ENCODE measurements around the gene GPR25.

DNA sequence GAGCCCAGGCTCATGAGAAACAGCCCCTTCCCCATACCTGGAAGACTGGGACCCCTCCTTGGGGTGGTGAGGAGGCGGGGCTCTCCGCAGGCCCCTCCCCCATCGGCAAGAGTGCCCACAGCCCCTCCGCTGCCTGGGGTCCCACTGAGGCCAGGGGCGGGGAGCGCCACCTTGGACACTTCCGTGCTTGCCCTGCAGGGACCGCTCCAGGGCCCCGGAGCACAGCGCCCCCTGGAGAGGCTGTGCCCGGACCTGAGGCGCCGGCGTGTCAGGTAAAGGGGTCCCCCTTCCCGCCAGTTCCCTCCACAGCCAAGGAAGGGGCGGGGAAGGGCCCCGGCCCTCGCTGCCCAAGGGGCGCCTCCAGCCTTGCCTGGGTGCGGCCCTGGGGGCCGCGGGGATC, 43.4 kb downstream of the GPR25 start:
- TF ChIP-seq, protein P1, sequence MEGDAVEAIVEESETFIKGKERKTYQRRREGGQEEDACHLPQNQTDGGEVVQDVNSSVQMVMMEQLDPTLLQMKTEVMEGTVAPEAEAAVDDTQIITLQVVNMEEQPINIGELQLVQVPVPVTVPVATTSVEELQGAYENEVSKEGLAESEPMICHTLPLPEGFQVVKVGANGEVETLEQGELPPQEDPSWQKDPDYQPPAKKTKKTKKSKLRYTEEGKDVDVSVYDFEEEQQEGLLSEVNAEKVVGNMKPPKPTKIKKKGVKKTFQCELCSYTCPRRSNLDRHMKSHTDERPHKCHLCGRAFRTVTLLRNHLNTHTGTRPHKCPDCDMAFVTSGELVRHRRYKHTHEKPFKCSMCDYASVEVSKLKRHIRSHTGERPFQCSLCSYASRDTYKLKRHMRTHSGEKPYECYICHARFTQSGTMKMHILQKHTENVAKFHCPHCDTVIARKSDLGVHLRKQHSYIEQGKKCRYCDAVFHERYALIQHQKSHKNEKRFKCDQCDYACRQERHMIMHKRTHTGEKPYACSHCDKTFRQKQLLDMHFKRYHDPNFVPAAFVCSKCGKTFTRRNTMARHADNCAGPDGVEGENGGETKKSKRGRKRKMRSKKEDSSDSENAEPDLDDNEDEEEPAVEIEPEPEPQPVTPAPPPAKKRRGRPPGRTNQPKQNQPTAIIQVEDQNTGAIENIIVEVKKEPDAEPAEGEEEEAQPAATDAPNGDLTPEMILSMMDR (IDR thresholded peaks at IDR 0.05; ENCODE audit: low read length), result peak; percentile 22
- TF ChIP-seq EZH2 (optimal IDR thresholded peaks at IDR 0.05; ENCODE audit: low read depth, low read length) (no peak), EZH2phosphoT487 (IDR thresholded peaks at IDR 0.05; ENCODE audit: low read length) (no peak)
